Measurements from ENCODE around the gene SMYD3.

GRCh38 chr1:245804696-245805095, 702.4 kb downstream of the SMYD3 start:
- no peak for TF ChIP-seq CTCF (tag by site-specific recombination; IDR thresholded peaks at IDR 0.05)
- no peak for TF ChIP-seq ZNF184 (tag by site-specific recombination; IDR thresholded peaks at IDR 0.05)
- TF ChIP-seq ZBTB44 (tag by site-specific recombination; IDR thresholded peaks at IDR 0.05) = no peak
- TF ChIP-seq ZFP41 (tag by site-specific recombination; IDR thresholded peaks at IDR 0.05; ENCODE audit: borderline replicate concordance) = no peak
- TF ChIP-seq ZNF274 (IDR thresholded peaks at IDR 0.05; ENCODE audit: low read length) = no peak
- TF ChIP-seq ZNF274 (tag by site-specific recombination; IDR thresholded peaks at IDR 0.05; ENCODE audit: borderline replicate concordance) = no peak
- TF ChIP-seq ZBTB49 (tag by site-specific recombination; IDR thresholded peaks at IDR 0.05; ENCODE audit: low read depth) = no peak
- TF ChIP-seq TCF7L2 (IDR thresholded peaks at IDR 0.05; ENCODE audit: borderline replicate concordance, low read depth, low read length) = no peak
- no peak for TF ChIP-seq ZNF23 (tag by site-specific recombination; IDR thresholded peaks at IDR 0.05; ENCODE audit: borderline replicate concordance)
- TF ChIP-seq ZNF626 (tag by site-specific recombination; IDR thresholded peaks at IDR 0.05) = no peak
- TF ChIP-seq ZNF24 (tag by site-specific recombination; IDR thresholded peaks at IDR 0.05) = no peak
- no peak for TF ChIP-seq KLF1 (tag by site-specific recombination; IDR thresholded peaks at IDR 0.05)
- TF ChIP-seq ZNF473 (tag by site-specific recombination; IDR thresholded peaks at IDR 0.05) = no peak
